ENCODE measurements around the gene HIVEP3.

The HIVEP3 gene

GRCh38 chr1:41617336-41617735, 301.4 kb downstream of the HIVEP3 start:
- H3K4me2 ChIP-seq (ENCODE audit: low read length), result no peak overlapping the region
- no peak overlapping the region for H3K27ac ChIP-seq (ENCODE audit: low read depth, low read length, poor library complexity, severe bottlenecking)
- H3K27me3 ChIP-seq (ENCODE audit: insufficient read depth, low read length), result no peaks in the 10 kb centered on the region
- H3K4me1 ChIP-seq (ENCODE audit: insufficient read depth, low read length, severe bottlenecking), result peaks cover 30% of the 10 kb centered on the region
- H3K36me3 ChIP-seq (ENCODE audit: insufficient read depth, low read length), result no peaks in the 10 kb centered on the region
- no peaks in the 10 kb centered on the region for H4K20me1 ChIP-seq (ENCODE audit: insufficient read depth, low read length)
- no peak overlapping the region for H2AFZ ChIP-seq (ENCODE audit: low read length)
- H3K9me2 ChIP-seq (ENCODE audit: low read depth, low read length), result no peaks in the 10 kb centered on the region
- no peak overlapping the region for H3K4me3 ChIP-seq (ENCODE audit: low read depth, low read length, poor library complexity, severe bottlenecking)
- no peaks in the 10 kb centered on the region for H3K9me3 ChIP-seq (ENCODE audit: low read length)
- TF ChIP-seq EZH2 (IDR thresholded peaks at IDR 0.05; ENCODE audit: borderline replicate concordance, low read length) (no peak), CTCF (IDR thresholded peaks at IDR 0.05; ENCODE audit: low read length) (no peak)
- no peaks in the 10 kb centered on the region for H3F3A ChIP-seq (ENCODE audit: insufficient read depth, low read length)
- H3K9ac ChIP-seq (ENCODE audit: low read length), result no peak overlapping the region
- H3K79me2 ChIP-seq (ENCODE audit: insufficient read depth, low read length), result no peaks in the 10 kb centered on the region

DNA sequence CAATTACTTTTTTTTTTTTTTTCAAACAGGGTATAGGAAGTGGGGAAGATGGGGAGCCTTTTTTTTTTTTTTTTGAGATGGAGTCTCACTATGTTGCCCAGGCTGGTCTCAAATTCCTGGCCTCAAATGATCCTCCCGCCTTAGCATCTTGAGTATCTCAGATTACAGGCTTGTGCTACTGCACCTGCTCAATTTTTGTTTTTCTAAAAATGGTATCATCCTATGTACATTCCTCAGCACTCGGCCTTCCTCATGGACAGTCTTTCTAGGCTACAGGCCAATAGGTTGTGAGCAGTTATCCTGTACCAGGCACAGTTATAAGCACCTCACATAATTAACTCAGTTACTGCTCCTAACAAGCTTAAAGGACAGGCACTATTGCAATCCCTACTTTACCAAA, 302.2 kb downstream of the HIVEP3 start:
- Histone ChIP-seq H3F3A (ENCODE audit: insufficient read depth, low read length) (no peaks in the 10 kb centered on the region), H3K4me2 (ENCODE audit: low read length) (no peak overlapping the region), H3K9me2 (ENCODE audit: low read depth, low read length) (no peaks in the 10 kb centered on the region), H3K4me1 (ENCODE audit: insufficient read depth, low read length, severe bottlenecking) (peaks cover 29% of the 10 kb centered on the region), H4K20me1 (ENCODE audit: insufficient read depth, low read length) (no peaks in the 10 kb centered on the region), H3K27ac (ENCODE audit: low read depth, low read length, poor library complexity, severe bottlenecking) (no peak overlapping the region), H3K9ac (ENCODE audit: low read length) (no peak overlapping the region), H3K27me3 (ENCODE audit: insufficient read depth, low read length) (no peaks in the 10 kb centered on the region), H3K79me2 (ENCODE audit: insufficient read depth, low read length) (no peaks in the 10 kb centered on the region), H3K9me3 (ENCODE audit: low read length) (no peaks in the 10 kb centered on the region), H2AFZ (ENCODE audit: low read length) (no peak overlapping the region), H3K4me3 (ENCODE audit: low read depth, low read length, poor library complexity, severe bottlenecking) (no peak overlapping the region), H3K36me3 (ENCODE audit: insufficient read depth, low read length) (no peaks in the 10 kb centered on the region)
- no peak for TF ChIP-seq CTCF (IDR thresholded peaks at IDR 0.05; ENCODE audit: low read length)
- no peak for TF ChIP-seq EZH2 (IDR thresholded peaks at IDR 0.05; ENCODE audit: borderline replicate concordance, low read length)

DNA sequence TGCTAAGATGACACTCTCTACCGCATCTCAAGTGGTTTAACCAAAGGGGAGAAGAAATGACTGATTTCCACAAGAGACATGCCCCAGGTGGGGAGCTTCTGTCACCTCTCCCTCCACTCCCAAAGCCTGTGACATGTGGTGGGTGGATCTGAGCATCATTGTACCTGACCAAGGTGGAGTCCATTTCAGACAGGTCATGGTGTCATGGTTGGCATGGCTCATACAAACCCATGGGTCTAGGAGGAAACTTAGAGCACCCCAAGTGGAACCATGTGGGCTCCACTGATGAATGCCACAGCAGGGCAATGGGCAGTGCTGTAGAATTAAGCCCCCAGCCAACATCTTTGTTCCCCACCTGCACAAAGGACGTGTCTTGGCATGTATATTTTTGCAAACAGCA, 302.7 kb downstream of the HIVEP3 start:
- no peaks in the 10 kb centered on the region for H3K27me3 ChIP-seq (ENCODE audit: insufficient read depth, low read length)

More for the DNA sequence above, 302.7 kb downstream of the HIVEP3 start:
- no peaks in the 10 kb centered on the region for H3K36me3 ChIP-seq (ENCODE audit: insufficient read depth, low read length)
- no peaks in the 10 kb centered on the region for H3F3A ChIP-seq (ENCODE audit: insufficient read depth, low read length)
- no peak overlapping the region for H3K4me3 ChIP-seq (ENCODE audit: low read depth, low read length, poor library complexity, severe bottlenecking)
- H3K9me2 ChIP-seq (ENCODE audit: low read depth, low read length), result no peaks in the 10 kb centered on the region
- H3K79me2 ChIP-seq (ENCODE audit: insufficient read depth, low read length), result no peaks in the 10 kb centered on the region
- no peak overlapping the region for H3K4me2 ChIP-seq (ENCODE audit: low read length)
- no peaks in the 10 kb centered on the region for H3K9me3 ChIP-seq (ENCODE audit: low read length)
- H4K20me1 ChIP-seq (ENCODE audit: insufficient read depth, low read length), result no peaks in the 10 kb centered on the region
- no peak for TF ChIP-seq CTCF (IDR thresholded peaks at IDR 0.05; ENCODE audit: low read length)
- TF ChIP-seq EZH2 (IDR thresholded peaks at IDR 0.05; ENCODE audit: borderline replicate concordance, low read length), result no peak
- no peak overlapping the region for H3K27ac ChIP-seq (ENCODE audit: low read depth, low read length, poor library complexity, severe bottlenecking)
- H3K9ac ChIP-seq (ENCODE audit: low read length), result no peak overlapping the region
- peaks cover 26% of the 10 kb centered on the region for H3K4me1 ChIP-seq (ENCODE audit: insufficient read depth, low read length, severe bottlenecking)
- H2AFZ ChIP-seq (ENCODE audit: low read length), result no peak overlapping the region

All from OCI-LY1 (cell line).